GM19043 (cell line): Measurements from ENCODE around the gene THOC5.
A peak's percentile ranks its signal among the peaks of the same experiment; 100 is the strongest.
"Not testable (repeated sequence)": the region's sequence is repeated elsewhere in the genome, so short reads cannot be mapped to it uniquely, and the experiment has no call there.

Source experiments
- ATAC-seq: cut with Tn5 transposase; IDR thresholded peaks from one replicate; pipeline ENCODE4 v1.9.1; 2021; ENCODE audit warnings: low read depth; ENCODE audit not compliant: unreplicated experiment

THOC5 gene

GRCh38 chr22:29553351-29554224, at the start of gene THOC5:
TSS of gene THOC5 (minus strand) at chr22:29553757. CDS start at chr22:29549147, 4,610 bp downstream.
- ATAC-seq = peak; percentile 96

DNA sequence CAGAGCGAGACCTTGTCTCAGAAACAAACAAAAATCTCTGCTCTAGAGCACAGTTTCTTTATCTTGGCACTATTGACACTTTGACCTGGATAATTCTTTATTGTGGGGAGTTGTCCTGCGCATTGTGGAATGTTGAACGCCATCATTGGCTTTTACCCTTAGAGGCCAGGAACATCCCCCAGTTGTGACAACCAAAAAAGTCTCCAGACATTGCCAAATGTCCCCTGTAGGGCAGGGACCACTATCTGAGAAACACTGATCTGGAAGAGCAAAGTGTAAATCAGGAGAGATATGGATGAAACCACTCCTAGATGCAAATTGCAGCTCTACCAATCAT, 45.1 kb upstream of the THOC5 start:
- ATAC-seq = no peak

- not testable (repeated sequence) for ATAC-seq
These were observed 44.5 kb upstream of the THOC5 start for GRCh38 chr22:29597871-29598683.

DNA sequence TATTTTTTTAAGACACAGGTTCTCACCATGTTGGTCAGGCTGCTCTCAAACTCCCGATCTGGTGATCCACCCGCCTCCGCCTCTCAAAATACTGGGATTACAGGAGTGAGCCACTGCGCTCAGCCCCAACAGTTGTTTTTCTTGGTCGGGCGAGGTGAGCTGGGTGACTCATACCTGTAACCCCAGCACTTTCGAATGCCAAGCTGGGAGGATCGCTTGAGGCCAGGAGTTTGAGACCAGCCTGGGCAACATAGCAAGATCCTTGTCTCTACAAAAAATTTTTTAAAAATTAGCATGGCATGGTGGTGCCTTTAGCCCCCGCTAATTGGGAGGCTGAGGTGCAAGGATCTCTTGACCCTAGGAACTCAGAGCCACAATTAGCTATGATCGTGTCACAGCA, 42.9 kb upstream of the THOC5 start:
- no peak for ATAC-seq

DNA sequence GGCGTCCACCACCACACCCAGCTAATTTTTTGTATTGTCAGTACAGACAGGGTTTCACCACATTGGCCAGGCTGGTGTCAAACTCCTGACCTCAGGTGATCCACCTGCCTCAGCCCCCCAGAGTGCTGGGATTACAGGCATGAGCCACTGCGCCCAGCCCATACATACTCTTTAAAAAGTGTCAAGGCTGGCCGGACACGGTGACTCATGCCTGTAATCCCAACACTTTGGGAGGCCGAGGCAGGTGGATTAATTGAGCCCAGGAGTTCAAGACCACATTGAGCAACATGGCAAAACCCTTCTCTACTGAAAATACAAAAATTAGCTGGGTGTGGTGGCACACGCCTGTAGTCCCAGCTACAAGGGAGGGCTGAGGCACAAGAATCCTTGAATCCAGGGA, 40.9 kb upstream of the THOC5 start:
- ATAC-seq = not testable (repeated sequence)

GRCh38 chr22:29593923-29594322, 40.4 kb upstream of the THOC5 start:
- no peak for ATAC-seq

DNA sequence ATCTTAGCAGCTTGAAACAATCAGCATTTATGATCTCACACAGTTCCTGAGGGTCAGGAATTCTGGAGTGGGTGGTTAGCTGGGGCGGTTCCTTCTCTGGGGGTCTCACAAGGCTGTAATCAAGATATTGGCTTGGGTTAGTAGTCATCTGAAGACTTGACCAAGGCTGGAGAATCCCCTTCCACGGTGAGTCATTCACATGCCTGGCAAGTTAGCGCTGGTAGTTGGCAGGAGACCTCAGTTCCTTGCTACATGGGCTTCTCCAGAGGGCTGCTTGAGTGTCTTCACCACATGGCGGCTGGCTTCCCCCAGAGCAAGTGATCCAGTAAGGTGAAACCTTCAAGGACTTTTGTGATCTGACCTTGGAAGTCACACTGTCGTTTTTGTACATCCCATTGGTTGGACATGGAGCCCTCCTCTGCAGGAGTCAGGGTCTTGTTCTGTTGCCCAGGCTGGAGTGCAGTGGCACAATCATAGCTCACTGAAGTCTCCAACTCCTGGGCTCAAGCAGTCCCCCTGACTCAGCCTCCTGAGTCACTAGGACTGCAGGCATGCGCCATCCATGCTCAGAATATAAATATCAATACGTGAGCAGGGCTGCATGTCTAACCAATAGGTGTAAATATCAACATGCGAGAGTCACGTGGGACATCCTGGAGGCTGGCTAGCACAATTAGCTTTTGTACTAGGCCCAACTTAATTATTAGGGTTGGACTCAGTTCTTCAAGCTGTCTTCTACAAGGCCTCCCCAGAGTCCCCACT, 34.6 kb upstream of the THOC5 start:
- no peak for ATAC-seq

- ATAC-seq = not testable (repeated sequence)
These were observed 32.7 kb upstream of the THOC5 start for GRCh38 chr22:29586193-29586705.

DNA sequence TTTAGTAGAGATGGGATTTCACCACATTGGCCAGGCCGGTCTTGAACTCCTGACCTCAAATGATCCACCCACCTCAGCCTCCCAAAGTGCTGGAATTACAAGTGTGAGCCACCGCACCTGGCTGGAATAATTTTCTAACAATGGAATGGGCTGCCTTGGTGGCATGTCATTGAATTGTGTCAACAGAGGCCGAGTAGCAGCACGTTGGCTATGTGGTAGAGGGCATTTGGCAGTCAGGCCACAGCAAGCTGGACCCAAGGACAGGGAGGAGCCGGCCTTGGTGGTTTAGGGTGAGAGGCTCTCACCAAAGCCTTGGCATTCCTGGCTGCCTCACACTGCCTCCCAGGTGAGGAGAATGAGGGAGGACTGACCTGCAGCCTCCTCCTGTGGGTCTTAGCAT, 31.4 kb upstream of the THOC5 start:
- no peak for ATAC-seq

DNA sequence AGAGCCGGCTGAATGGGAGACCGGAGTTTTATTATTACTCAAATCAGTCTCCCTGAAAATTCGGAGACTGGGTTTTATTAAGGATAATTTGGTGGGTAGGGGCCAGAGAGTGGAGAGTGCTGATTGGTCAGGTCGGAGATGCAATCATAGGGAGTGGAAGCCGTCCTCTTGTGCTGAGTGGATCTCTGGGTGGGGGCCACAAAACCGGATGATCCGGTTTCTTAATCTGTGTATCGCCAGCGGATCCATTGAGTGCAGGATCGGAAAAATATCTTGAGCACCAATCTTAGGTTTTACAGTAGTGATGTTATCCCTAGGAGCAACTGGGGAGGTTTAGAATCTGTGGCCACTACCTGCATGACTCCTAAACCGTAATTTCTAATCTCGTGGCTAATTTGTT, 28.2 kb upstream of the THOC5 start:
- no peak for ATAC-seq

DNA sequence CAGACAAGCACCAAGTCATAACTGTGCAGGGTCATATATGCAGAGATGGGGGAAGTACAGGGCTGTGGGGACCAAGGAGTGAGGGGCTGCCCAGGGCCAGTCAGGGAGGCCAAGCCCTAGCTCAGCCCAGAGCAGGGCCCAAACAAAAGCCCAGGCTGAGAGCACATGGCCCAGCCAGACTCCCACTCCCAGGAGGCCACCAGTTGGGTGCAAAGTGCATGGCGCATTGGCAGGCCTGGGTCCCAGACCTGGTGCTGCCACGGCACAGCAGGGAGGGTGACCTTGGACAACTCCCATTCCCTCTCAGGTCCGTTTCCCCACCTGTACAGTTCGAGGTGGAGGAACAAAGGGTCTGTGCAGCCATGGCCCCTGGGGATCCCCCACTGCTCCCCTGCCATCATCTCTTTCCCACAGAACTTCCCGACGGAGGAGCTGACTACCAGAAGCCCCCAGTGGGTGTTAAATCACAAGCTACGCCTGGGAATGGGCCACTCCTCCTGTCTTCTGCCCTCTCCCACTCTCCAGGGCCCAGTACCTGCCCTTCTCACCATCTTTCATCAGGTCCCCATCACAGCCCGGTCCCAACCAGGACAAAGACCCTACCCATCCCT, 26.7 kb upstream of the THOC5 start:
- ATAC-seq = no peak

GRCh38 chr22:29578462-29579200, 25.1 kb upstream of the THOC5 start:
- ATAC-seq = no peak

DNA sequence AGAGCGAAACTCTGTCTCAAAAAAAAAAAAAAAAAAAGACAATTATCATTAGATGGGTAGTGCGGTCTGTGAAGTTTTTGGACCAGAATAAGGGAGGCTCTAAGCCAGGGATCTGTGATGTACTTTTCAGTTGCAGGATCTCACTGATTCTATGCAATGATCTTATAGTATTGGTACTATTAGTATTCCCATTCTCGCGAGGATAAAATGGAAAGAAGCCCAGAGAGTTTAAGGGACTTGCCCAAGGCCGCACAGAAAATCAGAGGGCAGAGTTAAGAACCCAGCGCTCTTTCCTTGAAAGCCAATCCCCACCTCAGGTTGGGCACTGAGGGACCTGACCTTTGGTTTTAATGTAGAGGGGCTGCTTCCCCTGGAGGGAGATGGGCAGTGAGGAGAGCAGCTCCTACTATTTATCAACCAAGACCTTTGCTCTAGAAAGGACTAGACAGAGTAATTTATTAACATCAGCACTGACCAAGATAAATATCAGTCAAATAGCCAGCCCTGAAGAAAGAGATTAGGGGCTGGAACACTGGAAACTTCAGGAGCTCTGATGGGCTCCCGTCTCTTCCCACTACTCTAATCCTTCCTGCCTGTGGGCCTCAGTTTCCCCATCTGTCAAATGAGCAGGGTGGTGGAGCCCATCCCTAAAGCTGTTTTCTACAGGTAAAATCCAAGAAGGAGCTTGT, 21.3 kb upstream of the THOC5 start:
- ATAC-seq = no peak

- no peak for ATAC-seq
These were observed 17.5 kb upstream of the THOC5 start for GRCh38 chr22:29570912-29571549.

- ATAC-seq = no peak
These were observed 16.9 kb upstream of the THOC5 start for GRCh38 chr22:29570456-29570855.

DNA sequence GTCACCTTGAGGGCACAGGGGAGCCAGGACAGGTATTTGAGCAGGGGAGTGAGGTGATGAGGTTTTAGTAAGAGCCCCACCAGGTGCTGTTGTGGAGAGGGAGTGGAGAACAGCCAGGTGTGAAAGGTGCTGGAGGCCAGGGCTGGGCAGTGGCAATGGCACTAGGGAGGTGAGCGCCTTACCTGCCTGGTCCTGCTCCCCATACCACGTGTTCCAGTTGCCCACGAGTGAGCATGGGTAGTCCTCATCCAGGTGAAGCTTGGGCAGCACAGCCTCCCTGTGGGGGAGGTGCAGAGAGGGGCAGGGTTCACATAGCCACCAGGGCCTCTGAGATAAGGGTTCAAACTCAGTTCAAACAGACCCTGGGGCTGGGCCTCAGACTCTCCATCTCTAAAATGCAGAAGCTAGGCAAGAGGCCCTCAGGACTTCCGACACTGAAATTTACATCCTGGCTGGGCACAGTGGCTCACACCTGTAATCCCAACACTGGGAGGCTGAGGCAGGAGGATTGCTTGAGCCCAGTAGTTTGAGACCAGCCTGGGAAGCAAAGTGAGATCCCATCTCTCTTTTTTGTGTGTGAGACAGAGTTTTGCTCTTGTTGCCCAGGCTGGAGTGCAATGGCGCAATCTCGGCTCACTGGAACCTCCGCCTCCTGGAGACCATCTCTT, 15.6 kb upstream of the THOC5 start:
- ATAC-seq = no peak

DNA sequence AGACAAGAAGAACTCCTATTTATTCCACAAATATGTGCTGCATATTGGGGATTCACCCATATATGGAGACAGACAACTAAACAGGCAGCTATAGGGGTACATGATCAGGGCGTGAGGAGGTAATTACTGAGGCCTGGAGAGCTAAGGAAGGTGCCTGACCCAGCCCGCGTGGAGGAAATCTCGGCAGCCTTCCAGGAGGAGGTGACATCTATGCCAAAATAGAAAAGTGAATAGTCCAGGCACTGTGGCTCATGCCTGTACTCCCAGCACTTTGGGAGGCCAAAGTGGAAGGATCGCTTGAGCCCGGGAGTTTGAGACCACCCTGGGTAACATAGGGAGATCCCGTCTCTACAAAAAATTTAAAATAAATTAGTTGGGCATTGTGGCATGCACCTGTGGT, 13.8 kb upstream of the THOC5 start:
- no peak for ATAC-seq

DNA sequence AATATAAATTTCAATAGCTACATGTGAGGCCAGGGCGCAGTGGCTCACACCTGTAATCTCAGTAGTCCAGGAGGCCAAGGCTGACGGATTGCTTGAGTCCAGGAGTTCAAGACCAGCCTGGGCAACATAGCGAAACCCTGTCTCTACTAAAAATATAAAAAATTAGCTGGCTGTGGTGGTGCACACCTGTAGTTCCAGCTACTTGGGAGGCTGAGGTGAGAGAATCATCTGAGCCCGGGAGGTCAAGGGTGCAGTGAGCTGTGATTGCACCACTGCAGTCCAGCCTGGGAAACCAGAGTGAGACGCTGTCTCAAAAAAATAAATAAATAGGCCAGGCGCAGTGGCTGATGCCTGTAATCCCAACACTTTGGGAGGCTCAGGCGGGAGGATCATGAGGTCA, 13.0 kb upstream of the THOC5 start:
- ATAC-seq = not testable (repeated sequence)
